Fibroblast of skin of left quadriceps (primary cell): ENCODE data around the gene CNNM4.

ENCODE experiments used
- DNase-seq, 2 experiments: peaks; one replicate each; pipeline ENCODE4 v3.0.0-alpha.2; 2013; ENCODE audit warnings: low read depth in 2 of 2

Gene CNNM4

DNA sequence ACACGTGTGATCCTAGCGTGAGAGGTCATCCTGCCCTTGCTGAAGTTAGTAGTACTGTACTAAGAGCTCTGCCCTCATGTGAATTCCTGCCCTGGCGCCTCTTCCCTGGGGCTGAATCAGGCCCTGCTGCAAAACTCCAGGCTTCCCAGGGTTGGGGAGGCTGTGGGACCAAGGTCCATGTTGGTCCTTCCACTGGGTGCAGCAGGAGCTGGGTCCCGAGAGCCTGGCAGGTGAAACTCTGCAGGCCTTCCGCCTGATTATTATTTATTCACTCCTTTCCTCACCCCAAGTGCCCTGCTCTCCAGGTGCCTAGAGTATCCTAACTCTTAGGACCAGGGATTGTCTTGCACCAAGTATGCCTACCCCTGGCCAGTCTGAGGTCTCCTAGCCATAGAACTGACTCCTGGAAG lies 50.1 kb downstream of the CNNM4 start:
- DNase-seq: no peak

GRCh38 chr2:96811917-96812316 lies 51.2 kb downstream of the CNNM4 start:
- DNase-seq: peak; percentile 35 to 54

- no peak for DNase-seq
These were observed 53.0 kb downstream of the CNNM4 start for GRCh38 chr2:96813656-96814055.

GRCh38 chr2:96815326-96816126 lies 54.8 kb downstream of the CNNM4 start:
- DNase-seq: peak; percentile 11 to 13

- DNase-seq: peak; percentile 77 to 81
These were observed 55.6 kb downstream of the CNNM4 start, which contains the start of gene CNNM3 for GRCh38 chr2:96816127-96816835. Gene CNNM3 (plus strand): TSS chr2:96816268. CDS start chr2:96816278, 10 bp downstream.

DNA sequence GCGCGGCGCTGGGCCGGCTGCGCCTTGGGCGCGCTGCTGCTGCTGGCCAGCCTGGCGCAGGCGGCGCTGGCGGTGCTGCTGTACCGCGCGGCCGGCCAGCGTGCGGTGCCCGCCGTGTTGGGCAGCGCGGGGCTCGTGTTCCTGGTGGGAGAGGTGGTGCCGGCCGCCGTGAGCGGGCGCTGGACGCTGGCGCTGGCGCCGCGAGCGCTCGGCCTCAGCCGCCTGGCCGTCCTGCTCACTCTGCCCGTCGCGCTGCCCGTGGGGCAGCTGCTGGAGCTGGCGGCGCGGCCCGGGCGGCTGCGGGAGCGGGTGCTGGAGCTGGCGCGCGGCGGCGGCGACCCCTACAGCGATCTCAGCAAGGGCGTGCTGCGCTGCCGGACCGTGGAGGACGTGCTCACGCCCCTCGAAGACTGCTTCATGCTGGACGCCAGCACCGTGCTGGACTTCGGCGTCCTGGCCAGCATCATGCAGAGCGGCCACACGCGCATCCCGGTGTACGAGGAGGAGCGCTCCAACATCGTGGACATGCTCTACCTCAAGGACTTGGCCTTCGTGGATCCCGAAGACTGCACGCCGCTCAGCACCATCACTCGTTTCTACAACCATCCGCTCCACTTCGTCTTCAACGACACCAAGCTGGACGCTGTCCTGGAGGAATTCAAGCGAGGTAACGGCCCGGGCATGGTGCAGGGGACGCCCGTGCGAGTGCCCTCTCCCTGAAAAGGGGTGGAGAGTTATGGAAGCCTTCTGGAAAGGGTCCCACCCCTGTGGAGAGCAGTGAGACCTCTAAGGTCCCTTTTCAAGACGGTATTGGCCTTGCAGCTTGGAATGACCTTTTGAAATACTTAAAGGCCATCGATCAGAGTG lies 56.4 kb downstream of the CNNM4 start:
- DNase-seq: no peak

GRCh38 chr2:96817882-96818281 lies 57.2 kb downstream of the CNNM4 start:
- no peak for DNase-seq

- DNase-seq: no peak
These were observed 58.6 kb downstream of the CNNM4 start for GRCh38 chr2:96819128-96819875.

DNA sequence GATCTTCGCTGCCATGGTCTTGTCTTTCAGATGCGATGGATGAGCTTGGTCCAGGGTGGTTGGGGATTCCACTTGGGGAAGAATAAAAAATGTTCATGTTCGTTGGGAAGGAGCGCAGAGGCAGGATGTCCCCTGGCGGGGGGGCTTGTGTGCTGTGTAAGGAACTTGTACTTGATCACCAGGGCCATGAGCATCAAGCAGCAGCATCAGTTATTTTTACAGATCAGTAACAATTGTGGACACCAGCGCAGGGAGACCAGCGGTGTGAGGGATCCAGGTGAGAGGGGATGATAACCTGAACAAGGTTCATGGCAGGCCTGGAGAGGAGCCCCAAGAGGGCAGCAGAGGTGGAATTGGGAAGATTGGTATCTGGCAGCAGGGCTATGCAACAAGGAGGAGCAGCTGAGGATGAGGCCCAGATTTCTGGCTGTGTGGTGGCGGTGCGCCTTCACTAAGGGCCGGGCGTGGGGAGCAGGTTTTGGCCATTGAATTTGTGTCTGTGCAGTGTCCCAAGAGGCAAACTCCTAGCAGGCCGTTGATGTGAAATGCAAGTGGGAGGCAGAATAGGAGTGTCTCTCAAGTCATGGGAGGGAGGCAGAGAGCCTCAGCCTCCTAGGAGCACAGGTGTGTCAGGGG lies 59.3 kb downstream of the CNNM4 start:
- no peak for DNase-seq

- DNase-seq: no peak
These were observed 60.5 kb downstream of the CNNM4 start for GRCh38 chr2:96821113-96821675.

GRCh38 chr2:96822786-96823185 lies 62.1 kb downstream of the CNNM4 start:
- DNase-seq: no peak

DNA sequence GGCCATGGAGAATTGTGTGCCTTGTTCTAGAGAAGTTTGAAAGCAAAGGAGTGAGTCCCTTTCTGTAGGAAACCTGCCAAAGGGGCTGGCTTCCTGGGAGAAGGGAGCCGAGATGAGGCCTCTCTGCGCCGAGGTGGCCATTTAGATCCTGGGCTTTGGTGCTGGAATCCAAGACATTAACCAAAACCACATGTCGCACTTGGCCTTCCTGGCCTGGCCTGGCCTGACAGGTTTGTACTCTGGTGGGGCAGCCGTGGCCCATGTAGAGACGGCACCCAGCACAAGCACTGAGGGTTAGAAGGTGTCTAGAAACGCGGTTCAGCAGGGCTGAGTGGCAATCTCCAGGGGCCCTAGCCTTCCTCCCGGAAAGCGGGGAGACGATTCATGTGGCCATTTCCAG lies 62.5 kb downstream of the CNNM4 start:
- no peak for DNase-seq

- DNase-seq: peak in 1 of 2 experiments; percentile 13
These were observed 63.6 kb downstream of the CNNM4 start for GRCh38 chr2:96824079-96824870.

DNA sequence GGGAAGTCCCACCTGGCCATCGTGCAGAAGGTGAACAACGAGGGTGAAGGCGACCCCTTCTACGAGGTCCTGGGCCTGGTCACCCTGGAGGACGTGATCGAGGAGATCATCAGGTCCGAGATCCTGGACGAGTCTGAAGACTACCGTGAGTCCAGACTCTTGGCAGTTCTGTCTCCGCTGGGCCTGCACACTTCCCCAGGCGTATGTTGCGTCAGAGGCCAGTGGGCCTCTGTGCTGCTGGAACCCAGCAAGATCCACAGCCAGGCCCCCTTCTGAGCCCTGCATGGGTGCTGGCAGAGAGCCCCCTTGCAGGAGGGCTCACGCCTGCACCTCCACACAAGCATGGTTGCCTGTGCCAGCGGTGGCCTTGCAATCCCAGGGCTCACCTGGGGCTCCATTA lies 64.4 kb downstream of the CNNM4 start:
- DNase-seq: no peak

DNA sequence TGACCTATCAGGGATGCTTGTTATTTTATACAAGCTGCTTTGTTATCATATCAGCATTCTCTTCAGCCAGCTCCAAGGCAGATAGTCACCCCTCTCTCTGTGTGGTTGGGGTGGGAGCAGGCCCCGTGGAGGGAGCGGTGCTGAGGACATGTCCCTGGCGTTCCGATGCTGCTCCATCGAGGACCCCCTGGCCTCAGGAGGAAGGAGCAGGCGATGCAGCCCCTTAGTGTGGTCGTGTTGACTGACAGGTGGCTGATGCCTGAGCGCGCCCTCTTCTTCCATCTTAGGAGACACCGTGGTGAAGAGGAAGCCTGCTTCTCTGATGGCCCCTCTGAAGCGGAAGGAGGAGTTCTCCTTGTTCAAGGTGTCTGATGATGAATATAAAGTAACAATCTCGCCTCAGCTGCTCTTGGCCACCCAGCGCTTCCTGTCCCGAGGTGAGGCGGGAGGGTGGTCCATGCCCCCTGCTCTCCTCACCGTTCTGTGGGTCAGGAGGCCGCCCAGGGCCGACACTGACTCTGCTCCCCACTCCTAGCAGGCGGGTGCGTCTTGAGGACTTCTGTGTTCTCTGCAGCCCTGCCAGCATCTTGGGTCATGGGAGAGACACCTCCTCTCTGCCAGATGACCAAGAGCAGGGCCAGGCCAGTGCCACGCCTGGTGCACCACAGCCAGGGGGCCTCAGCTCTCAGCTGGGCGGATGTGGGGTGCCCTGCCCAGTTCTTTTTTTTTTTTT lies 66.0 kb downstream of the CNNM4 start:
- DNase-seq: no peak

- no peak for DNase-seq
These were observed 67.7 kb downstream of the CNNM4 start for GRCh38 chr2:96828436-96828835.

DNA sequence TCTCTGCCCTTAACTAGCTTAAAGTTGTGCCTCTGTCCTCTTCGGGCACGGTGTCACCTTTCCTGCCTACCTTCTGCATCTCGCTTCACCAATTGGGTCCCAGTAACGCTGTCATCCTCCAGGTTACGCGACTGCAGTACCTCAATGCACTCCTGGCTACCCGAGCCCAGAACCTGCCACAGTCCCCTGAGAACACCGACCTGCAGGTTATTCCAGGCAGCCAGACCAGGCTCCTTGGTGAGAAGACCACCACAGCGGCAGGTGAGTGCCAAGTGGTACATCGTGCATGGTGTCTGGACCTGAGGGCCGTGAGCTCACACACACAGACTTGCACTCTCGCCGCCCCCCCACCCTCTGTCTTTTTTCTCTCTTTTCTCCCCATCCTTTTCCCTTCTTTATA lies 68.2 kb downstream of the CNNM4 start:
- no peak for DNase-seq

GRCh38 chr2:96830044-96830562 lies 69.4 kb downstream of the CNNM4 start:
- no peak for DNase-seq

DNA sequence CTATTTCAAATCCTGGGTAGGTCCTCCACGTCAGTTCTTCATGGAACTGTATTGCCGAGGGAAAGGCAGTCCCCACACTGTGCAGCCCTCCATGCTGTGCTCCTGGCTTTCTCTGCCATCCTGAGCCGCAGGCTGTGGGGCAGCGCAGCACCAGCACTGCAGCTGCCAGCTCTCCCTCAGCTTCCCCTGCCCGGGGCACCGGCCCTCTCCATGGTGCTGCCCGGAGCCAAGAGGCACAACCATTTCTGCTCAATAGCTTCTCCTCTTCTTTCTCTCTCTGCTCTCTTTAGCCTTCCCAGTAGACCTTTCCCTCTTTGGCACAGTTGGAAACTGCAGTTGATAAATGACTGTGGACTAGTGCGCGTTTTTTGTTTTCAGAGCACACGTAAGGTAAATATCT lies 71.0 kb downstream of the CNNM4 start:
- DNase-seq: no peak
